Activated naive CD8-positive, alpha-beta T cell (primary cell): ENCODE data around the gene RIT2.

Experiments used
- H3K27ac Mint-ChIP-seq: one replicate; pipeline ENCODE4 v1.8.0; 2021; ENCODE audit warnings: mixed read lengths
- H3K27me3 Mint-ChIP-seq: one replicate; pipeline ENCODE4 v1.8.0; 2021; ENCODE audit warnings: mixed read lengths
- H3K36me3 Mint-ChIP-seq: one replicate; pipeline ENCODE4 v1.8.0; 2021; ENCODE audit warnings: mixed read lengths
- H3K4me1 Mint-ChIP-seq: one replicate; pipeline ENCODE4 v1.8.0; 2021; ENCODE audit warnings: low read depth, mixed read lengths
- H3K4me3 Mint-ChIP-seq: one replicate; pipeline ENCODE4 v1.8.0; 2021; ENCODE audit warnings: mild to moderate bottlenecking, mixed read lengths
- H3K9me3 Mint-ChIP-seq: one replicate; pipeline ENCODE4 v1.8.0; 2021; ENCODE audit warnings: low read depth, mixed read lengths

RIT2 gene

GRCh38 chr18:43007365-43007764 lies 108.1 kb downstream of the RIT2 start:
- Mint-ChIP-seq H3K4me1 (no peaks in the 10 kb centered on the region), H3K9me3 (peaks cover 17% of the 10 kb centered on the region), H3K4me3 (no peak overlapping the region), H3K27me3 (no peaks in the 10 kb centered on the region), H3K36me3 (no peaks in the 10 kb centered on the region), H3K27ac (no peak overlapping the region)

- peaks cover 19% of the 10 kb centered on the region for H3K9me3 Mint-ChIP-seq
- H3K27ac Mint-ChIP-seq: no peak overlapping the region
- no peaks in the 10 kb centered on the region for H3K4me1 Mint-ChIP-seq
- no peak overlapping the region for H3K4me3 Mint-ChIP-seq
- H3K36me3 Mint-ChIP-seq: no peaks in the 10 kb centered on the region
- H3K27me3 Mint-ChIP-seq: no peaks in the 10 kb centered on the region
Measured at GRCh38 chr18:43004421-43004820, 111.1 kb downstream of the RIT2 start.

- Mint-ChIP-seq H3K36me3 (no peaks in the 10 kb centered on the region), H3K27me3 (no peaks in the 10 kb centered on the region), H3K9me3 (peaks cover 11% of the 10 kb centered on the region), H3K4me1 (no peaks in the 10 kb centered on the region), H3K4me3 (no peak overlapping the region), H3K27ac (no peak overlapping the region)
Measured at GRCh38 chr18:43001821-43002220, 113.7 kb downstream of the RIT2 start.

GRCh38 chr18:42996824-42997223 lies 118.7 kb downstream of the RIT2 start:
- no peaks in the 10 kb centered on the region for H3K27me3 Mint-ChIP-seq
- no peaks in the 10 kb centered on the region for H3K9me3 Mint-ChIP-seq
- H3K4me3 Mint-ChIP-seq: no peak overlapping the region
- H3K4me1 Mint-ChIP-seq: no peaks in the 10 kb centered on the region
- H3K27ac Mint-ChIP-seq: no peak overlapping the region
- no peaks in the 10 kb centered on the region for H3K36me3 Mint-ChIP-seq

- H3K4me3 Mint-ChIP-seq: no peak overlapping the region
- no peaks in the 10 kb centered on the region for H3K36me3 Mint-ChIP-seq
- no peaks in the 10 kb centered on the region for H3K27me3 Mint-ChIP-seq
- H3K9me3 Mint-ChIP-seq: peaks cover 9% of the 10 kb centered on the region
- no peaks in the 10 kb centered on the region for H3K4me1 Mint-ChIP-seq
- H3K27ac Mint-ChIP-seq: no peak overlapping the region
Measured at GRCh38 chr18:42980426-42980825, 135.1 kb downstream of the RIT2 start.

GRCh38 chr18:42977982-42978637 lies 137.4 kb downstream of the RIT2 start:
- Mint-ChIP-seq H3K9me3 (peaks cover 9% of the 10 kb centered on the region), H3K4me1 (no peaks in the 10 kb centered on the region), H3K27me3 (no peaks in the 10 kb centered on the region), H3K4me3 (no peak overlapping the region), H3K36me3 (no peaks in the 10 kb centered on the region), H3K27ac (no peak overlapping the region)

- Mint-ChIP-seq H3K4me3 (no peak overlapping the region), H3K36me3 (no peaks in the 10 kb centered on the region), H3K27ac (no peak overlapping the region), H3K27me3 (no peaks in the 10 kb centered on the region), H3K4me1 (no peaks in the 10 kb centered on the region), H3K9me3 (peaks cover 9% of the 10 kb centered on the region)
Measured at GRCh38 chr18:42976869-42977590, 138.5 kb downstream of the RIT2 start.

- H3K36me3 Mint-ChIP-seq: no peaks in the 10 kb centered on the region
- H3K27me3 Mint-ChIP-seq: no peaks in the 10 kb centered on the region
- peaks cover 4% of the 10 kb centered on the region for H3K9me3 Mint-ChIP-seq
- H3K4me3 Mint-ChIP-seq: no peak overlapping the region
- no peaks in the 10 kb centered on the region for H3K4me1 Mint-ChIP-seq
- H3K27ac Mint-ChIP-seq: no peak overlapping the region
Measured at GRCh38 chr18:42969366-42969765, 146.1 kb downstream of the RIT2 start.

- Mint-ChIP-seq H3K36me3 (no peaks in the 10 kb centered on the region), H3K9me3 (peaks cover 7% of the 10 kb centered on the region), H3K4me3 (no peak overlapping the region), H3K27ac (no peak overlapping the region), H3K27me3 (no peaks in the 10 kb centered on the region), H3K4me1 (no peaks in the 10 kb centered on the region)
Measured at GRCh38 chr18:42961298-42961697, 154.2 kb downstream of the RIT2 start.

GRCh38 chr18:42959528-42959927 lies 156.0 kb downstream of the RIT2 start:
- no peak overlapping the region for H3K4me3 Mint-ChIP-seq
- H3K4me1 Mint-ChIP-seq: no peaks in the 10 kb centered on the region
- peaks cover 7% of the 10 kb centered on the region for H3K9me3 Mint-ChIP-seq
- H3K27ac Mint-ChIP-seq: no peak overlapping the region
- no peaks in the 10 kb centered on the region for H3K27me3 Mint-ChIP-seq
- no peaks in the 10 kb centered on the region for H3K36me3 Mint-ChIP-seq

GRCh38 chr18:42958353-42958752 lies 157.1 kb downstream of the RIT2 start:
- Mint-ChIP-seq H3K4me3 (no peak overlapping the region), H3K27ac (no peak overlapping the region), H3K36me3 (no peaks in the 10 kb centered on the region), H3K4me1 (no peaks in the 10 kb centered on the region), H3K9me3 (peaks cover 9% of the 10 kb centered on the region), H3K27me3 (no peaks in the 10 kb centered on the region)

GRCh38 chr18:42956287-42956686 lies 159.2 kb downstream of the RIT2 start:
- Mint-ChIP-seq H3K4me1 (no peaks in the 10 kb centered on the region), H3K27me3 (no peaks in the 10 kb centered on the region), H3K27ac (no peak overlapping the region), H3K36me3 (no peaks in the 10 kb centered on the region), H3K4me3 (no peak overlapping the region), H3K9me3 (peaks cover 21% of the 10 kb centered on the region)

GRCh38 chr18:42954887-42955286 lies 160.6 kb downstream of the RIT2 start:
- Mint-ChIP-seq H3K27me3 (no peaks in the 10 kb centered on the region), H3K4me1 (no peaks in the 10 kb centered on the region), H3K4me3 (no peak overlapping the region), H3K9me3 (peaks cover 19% of the 10 kb centered on the region), H3K27ac (no peak overlapping the region), H3K36me3 (no peaks in the 10 kb centered on the region)

GRCh38 chr18:42953306-42953705 lies 162.2 kb downstream of the RIT2 start:
- no peak overlapping the region for H3K4me3 Mint-ChIP-seq
- no peaks in the 10 kb centered on the region for H3K4me1 Mint-ChIP-seq
- no peak overlapping the region for H3K27ac Mint-ChIP-seq
- no peaks in the 10 kb centered on the region for H3K27me3 Mint-ChIP-seq
- no peaks in the 10 kb centered on the region for H3K36me3 Mint-ChIP-seq
- H3K9me3 Mint-ChIP-seq: peaks cover 14% of the 10 kb centered on the region

GRCh38 chr18:42950732-42951131 lies 164.8 kb downstream of the RIT2 start:
- no peaks in the 10 kb centered on the region for H3K36me3 Mint-ChIP-seq
- no peaks in the 10 kb centered on the region for H3K4me1 Mint-ChIP-seq
- H3K4me3 Mint-ChIP-seq: no peak overlapping the region
- H3K27ac Mint-ChIP-seq: no peak overlapping the region
- no peaks in the 10 kb centered on the region for H3K27me3 Mint-ChIP-seq
- peaks cover 14% of the 10 kb centered on the region for H3K9me3 Mint-ChIP-seq

- no peak overlapping the region for H3K4me3 Mint-ChIP-seq
- H3K9me3 Mint-ChIP-seq: peaks cover 14% of the 10 kb centered on the region
- H3K27ac Mint-ChIP-seq: no peak overlapping the region
- no peaks in the 10 kb centered on the region for H3K4me1 Mint-ChIP-seq
- no peaks in the 10 kb centered on the region for H3K27me3 Mint-ChIP-seq
- no peaks in the 10 kb centered on the region for H3K36me3 Mint-ChIP-seq
Measured at GRCh38 chr18:42948831-42949230, 166.7 kb downstream of the RIT2 start.
